Astrocyte (in vitro differentiated cells and primary cell): ENCODE data around the gene CENPX. TPM values are rescaled to one million over a fixed set of nuclear protein-coding genes. Genes with fewer than 3 reads are reported as not detected.

ENCODE experiments used
- DNase-seq: peaks from one replicate; pipeline ENCODE4 v3.0.0-alpha.2; 2010; ENCODE audit warnings: low read depth
- FAIRE-seq: peaks from 2 replicates; lab custom pipeline; 2011; peaks lifted over from hg19 to GRCh38; lab: Jason Lieb, UNC
- H2AFZ ChIP-seq: 2 replicates; pipeline ENCODE4 v1.6.0; 2012; ENCODE audit warnings: low read depth, low read length, inconsistent platforms
- H3K27ac ChIP-seq: 2 replicates; pipeline ENCODE4 v1.5.1; 2011; ENCODE audit warnings: low read depth, low read length, inconsistent platforms
- H3K27me3 ChIP-seq: 2 replicates; pipeline ENCODE4 v1.6.0; 2011; ENCODE audit warnings: low read length, inconsistent platforms; ENCODE audit not compliant: insufficient read depth
- H3K36me3 ChIP-seq: 2 replicates; pipeline ENCODE4 v1.5.1; 2011; ENCODE audit warnings: low read length, inconsistent platforms; ENCODE audit not compliant: insufficient read depth
- H3K4me1 ChIP-seq: 2 replicates; pipeline ENCODE4 v1.5.1; 2011; ENCODE audit warnings: low read length, inconsistent platforms; ENCODE audit not compliant: insufficient read depth
- H3K4me2 ChIP-seq: 2 replicates; pipeline ENCODE4 v1.6.0; 2012; ENCODE audit warnings: low read length, inconsistent platforms
- H3K4me3 ChIP-seq: 2 replicates; pipeline ENCODE4 v1.5.1; 2011; ENCODE audit warnings: low read depth, mild to moderate bottlenecking, low read length, inconsistent platforms; ENCODE audit not compliant: insufficient read depth
- H3K79me2 ChIP-seq: 2 replicates; pipeline ENCODE4 v1.6.0; 2012; ENCODE audit warnings: mild to moderate bottlenecking, low read length, inconsistent platforms; ENCODE audit not compliant: insufficient read depth
- H3K9ac ChIP-seq: 2 replicates; pipeline ENCODE4 v1.6.0; 2012; ENCODE audit warnings: mild to moderate bottlenecking, low read length, inconsistent platforms
- H3K9me3 ChIP-seq: 2 replicates; pipeline ENCODE4 v1.5.1; 2012; ENCODE audit warnings: low read depth, mild to moderate bottlenecking, low read length, inconsistent platforms; ENCODE audit not compliant: insufficient read depth
- H4K20me1 ChIP-seq: 2 replicates; pipeline ENCODE4 v1.6.0; 2012; ENCODE audit warnings: low read length, inconsistent platforms; ENCODE audit not compliant: insufficient read depth
- H3K27ac Mint-ChIP-seq: one replicate; pipeline ENCODE4 v1.8.0; 2021; ENCODE audit warnings: mild to moderate bottlenecking, mixed read lengths; ENCODE audit not compliant: unreplicated experiment
- H3K27me3 Mint-ChIP-seq: one replicate; pipeline ENCODE4 v1.8.0; 2021; ENCODE audit warnings: low read depth, mixed read lengths; ENCODE audit not compliant: unreplicated experiment
- H3K36me3 Mint-ChIP-seq: one replicate; pipeline ENCODE4 v1.8.0; 2021; ENCODE audit warnings: low read depth, mixed read lengths; ENCODE audit not compliant: unreplicated experiment
- H3K4me1 Mint-ChIP-seq: one replicate; pipeline ENCODE4 v1.8.0; 2021; ENCODE audit warnings: low read depth, mixed read lengths; ENCODE audit not compliant: unreplicated experiment
- H3K4me3 Mint-ChIP-seq: one replicate; pipeline ENCODE4 v1.8.0; 2021; ENCODE audit warnings: mild to moderate bottlenecking, moderate library complexity, mixed read lengths; ENCODE audit not compliant: unreplicated experiment
- H3K9me3 Mint-ChIP-seq: one replicate; pipeline ENCODE4 v1.8.0; 2021; ENCODE audit warnings: mild to moderate bottlenecking, mixed read lengths; ENCODE audit not compliant: unreplicated experiment
- CTCF ChIP-seq: IDR thresholded peaks from 2 replicates; pipeline ENCODE4 v1.5.1; 2011; ENCODE audit warnings: low read depth, mild to moderate bottlenecking, inconsistent platforms, low read length, moderate library complexity; ENCODE audit not compliant: insufficient read depth
- EZH2 ChIP-seq: IDR thresholded peaks from 2 replicates; pipeline ENCODE4 v1.6.1; 2012; ENCODE audit warnings: mild to moderate bottlenecking, low read length, inconsistent platforms; ENCODE audit not compliant: insufficient read depth
- total RNA-seq: library from RNA; stranded (reverse); gene quantifications from 2 replicates; pipeline ENCODE4 v1.2.1, GENCODE V29; 2021

The CENPX gene
- total RNA-seq, 1 donor from 2014 or later, result 26.7 TPM

- H3K9me3 Mint-ChIP-seq, result no peaks in the 10 kb centered on the region
- H3K27me3 Mint-ChIP-seq, result no peaks in the 10 kb centered on the region
- FAIRE-seq (no peak), DNase-seq (no peak)
- H3K4me3 Mint-ChIP-seq, result peak overlapping the region; percentile 89
- peaks cover 5% of the 10 kb centered on the region for H3K4me1 Mint-ChIP-seq
- Histone ChIP-seq H3K4me3 (peak overlapping the region; percentile 81), H3K36me3 (peaks cover 1% of the 10 kb centered on the region), H3K79me2 (peaks cover 43% of the 10 kb centered on the region), H3K4me2 (peak overlapping the region; percentile 99), H3K4me1 (peaks cover 17% of the 10 kb centered on the region), H3K27ac (no peak overlapping the region), H3K27me3 (no peaks in the 10 kb centered on the region), H2AFZ (no peak overlapping the region), H3K9me3 (no peaks in the 10 kb centered on the region), H3K9ac (peak overlapping the region; percentile 89), H4K20me1 (peaks cover 30% of the 10 kb centered on the region)
- H3K36me3 Mint-ChIP-seq, result peaks cover 2% of the 10 kb centered on the region
- peak overlapping the region; percentile 12 for H3K27ac Mint-ChIP-seq
- no peak for TF ChIP-seq EZH2
- TF ChIP-seq CTCF, result no peak
Measured at GRCh38 chr17:82052638-82053059, 30.0 kb upstream of the CENPX start.

- Histone ChIP-seq H3K9ac (peak within 1 kb of the TSS; percentile 89), H3K36me3 (no peaks in the 10 kb centered on the region), H3K27me3 (no peaks in the 10 kb centered on the region), H3K4me1 (peaks cover 17% of the 10 kb centered on the region), H3K4me3 (peak within 1 kb of the TSS; percentile 81), H3K79me2 (peaks cover 43% of the 10 kb centered on the region), H3K9me3 (no peaks in the 10 kb centered on the region), H3K27ac (peak within 1 kb of the TSS; percentile 19), H3K4me2 (peak within 1 kb of the TSS; percentile 99), H2AFZ (peak within 1 kb of the TSS; percentile 56), H4K20me1 (peaks cover 25% of the 10 kb centered on the region)
- FAIRE-seq (no peak), DNase-seq (peak; percentile 22)
- H3K4me1 Mint-ChIP-seq, result peaks cover 5% of the 10 kb centered on the region
- peaks cover 6% of the 10 kb centered on the region for H3K36me3 Mint-ChIP-seq
- H3K27me3 Mint-ChIP-seq, result no peaks in the 10 kb centered on the region
- no peaks in the 10 kb centered on the region for H3K9me3 Mint-ChIP-seq
- TF ChIP-seq EZH2, result no peak
- no peak for TF ChIP-seq CTCF
- H3K4me3 Mint-ChIP-seq, result peak within 1 kb of the TSS; percentile 89
- peak within 1 kb of the TSS; percentile 84 for H3K27ac Mint-ChIP-seq
Measured at GRCh38 chr17:82051776-82052637, 29.3 kb upstream of the CENPX start, which contains the start of the genes GPS1 and RFNG. GPS1 (plus strand) TSS chr17:82051898; CDS start chr17:82051932, 34 bp downstream. RFNG (minus strand) TSS chr17:82051811; CDS start chr17:82051766, 45 bp downstream.
